ENCODE data around the gene DCC.
"Not testable (repeated sequence)": the region's sequence is repeated elsewhere in the genome, so short reads cannot be mapped to it uniquely, and the experiment has no call there.

DCC gene

GRCh38 chr18:53490019-53490418, 1150.0 kb downstream of the DCC start:
- DNase-seq (ENCODE audit: low read depth) = no peak
- H3K4me3 ChIP-seq (ENCODE audit: low read depth, low read length) = no peak overlapping the region
- no peak for TF ChIP-seq CTCF (IDR thresholded peaks at IDR 0.05; ENCODE audit: insufficient read depth, low read depth, low read length, missing control alignments)

- DNase-seq (ENCODE audit: low read depth) = no peak
- TF ChIP-seq CTCF (IDR thresholded peaks at IDR 0.05; ENCODE audit: insufficient read depth, low read depth, low read length, missing control alignments) = no peak
- H3K4me3 ChIP-seq (ENCODE audit: low read depth, low read length) = no peak overlapping the region
Measured at GRCh38 chr18:53496028-53496427, 1156.0 kb downstream of the DCC start.

- no peak overlapping the region for H3K4me3 ChIP-seq (ENCODE audit: low read depth, low read length)
- no peak for TF ChIP-seq CTCF (IDR thresholded peaks at IDR 0.05; ENCODE audit: insufficient read depth, low read depth, low read length, missing control alignments)
- DNase-seq (ENCODE audit: low read depth) = no peak
Measured at GRCh38 chr18:53503914-53504441, 1164.0 kb downstream of the DCC start.

GRCh38 chr18:53508529-53508928, 1168.5 kb downstream of the DCC start:
- no peak for TF ChIP-seq CTCF (IDR thresholded peaks at IDR 0.05; ENCODE audit: insufficient read depth, low read depth, low read length, missing control alignments)
- no peak for DNase-seq (ENCODE audit: low read depth)
- no peak overlapping the region for H3K4me3 ChIP-seq (ENCODE audit: low read depth, low read length)

- no peak for DNase-seq (ENCODE audit: low read depth)
- no peak overlapping the region for H3K4me3 ChIP-seq (ENCODE audit: low read depth, low read length)
- no peak for TF ChIP-seq CTCF (IDR thresholded peaks at IDR 0.05; ENCODE audit: insufficient read depth, low read depth, low read length, missing control alignments)
Measured at GRCh38 chr18:53509886-53510285, 1169.9 kb downstream of the DCC start.

GRCh38 chr18:53511725-53512124, 1171.7 kb downstream of the DCC start:
- H3K4me3 ChIP-seq (ENCODE audit: low read depth, low read length); DNase-seq (ENCODE audit: low read depth): not testable (repeated sequence)

- no peak for DNase-seq (ENCODE audit: low read depth)
- H3K4me3 ChIP-seq (ENCODE audit: low read depth, low read length) = no peak overlapping the region
- TF ChIP-seq CTCF (IDR thresholded peaks at IDR 0.05; ENCODE audit: insufficient read depth, low read depth, low read length, missing control alignments) = no peak
Measured at GRCh38 chr18:53521068-53521467, 1181.1 kb downstream of the DCC start.

Data from GM12865 (cell line).